Fibroblast of lung (primary cell): Measurements from ENCODE around the gene FOXK2.

Source experiments
- EZH2 ChIP-seq: IDR thresholded peaks from 2 replicates; pipeline ENCODE4 v1.5.1; 2012; ENCODE audit warnings: low read length, control low read depth, mild to moderate bottlenecking; ENCODE audit errors: missing control alignments
- TF ChIP-seq, protein P1 (sequence below), 2 donors: IDR thresholded peaks in 1 of 2; conservative IDR thresholded peaks in 1 of 2; 1 replicate in 1 of 2; 2 replicates in 1 of 2; pipeline ENCODE4 v1.5.1; 2011 to 2012; ENCODE audit warnings: low read length in 2 of 2, control low read depth in 1 of 2, inconsistent platforms in 1 of 2, low read depth in 1 of 2, mild to moderate bottlenecking in 1 of 2

- TF ChIP-seq, protein P1, sequence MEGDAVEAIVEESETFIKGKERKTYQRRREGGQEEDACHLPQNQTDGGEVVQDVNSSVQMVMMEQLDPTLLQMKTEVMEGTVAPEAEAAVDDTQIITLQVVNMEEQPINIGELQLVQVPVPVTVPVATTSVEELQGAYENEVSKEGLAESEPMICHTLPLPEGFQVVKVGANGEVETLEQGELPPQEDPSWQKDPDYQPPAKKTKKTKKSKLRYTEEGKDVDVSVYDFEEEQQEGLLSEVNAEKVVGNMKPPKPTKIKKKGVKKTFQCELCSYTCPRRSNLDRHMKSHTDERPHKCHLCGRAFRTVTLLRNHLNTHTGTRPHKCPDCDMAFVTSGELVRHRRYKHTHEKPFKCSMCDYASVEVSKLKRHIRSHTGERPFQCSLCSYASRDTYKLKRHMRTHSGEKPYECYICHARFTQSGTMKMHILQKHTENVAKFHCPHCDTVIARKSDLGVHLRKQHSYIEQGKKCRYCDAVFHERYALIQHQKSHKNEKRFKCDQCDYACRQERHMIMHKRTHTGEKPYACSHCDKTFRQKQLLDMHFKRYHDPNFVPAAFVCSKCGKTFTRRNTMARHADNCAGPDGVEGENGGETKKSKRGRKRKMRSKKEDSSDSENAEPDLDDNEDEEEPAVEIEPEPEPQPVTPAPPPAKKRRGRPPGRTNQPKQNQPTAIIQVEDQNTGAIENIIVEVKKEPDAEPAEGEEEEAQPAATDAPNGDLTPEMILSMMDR (conservative IDR thresholded peaks at IDR 0.05 in 1 of 2, IDR thresholded peaks at IDR 0.05 in 1 of 2; ENCODE audit: low read depth in 1 of 2, low read length in 2 of 2), result no peak
- TF ChIP-seq EZH2, result no peak
Measured at GRCh38 chr17:82487910-82488309, 31.6 kb upstream of the FOXK2 start.
